Islet of Langerhans (tissue), 1 donor: ENCODE data around the gene KRT86.

Experiments used
- FAIRE-seq: peaks from one replicate; lab custom pipeline; 2011; peaks lifted over from hg19 to GRCh38; lab: Jason Lieb, UNC

Gene KRT86

DNA sequence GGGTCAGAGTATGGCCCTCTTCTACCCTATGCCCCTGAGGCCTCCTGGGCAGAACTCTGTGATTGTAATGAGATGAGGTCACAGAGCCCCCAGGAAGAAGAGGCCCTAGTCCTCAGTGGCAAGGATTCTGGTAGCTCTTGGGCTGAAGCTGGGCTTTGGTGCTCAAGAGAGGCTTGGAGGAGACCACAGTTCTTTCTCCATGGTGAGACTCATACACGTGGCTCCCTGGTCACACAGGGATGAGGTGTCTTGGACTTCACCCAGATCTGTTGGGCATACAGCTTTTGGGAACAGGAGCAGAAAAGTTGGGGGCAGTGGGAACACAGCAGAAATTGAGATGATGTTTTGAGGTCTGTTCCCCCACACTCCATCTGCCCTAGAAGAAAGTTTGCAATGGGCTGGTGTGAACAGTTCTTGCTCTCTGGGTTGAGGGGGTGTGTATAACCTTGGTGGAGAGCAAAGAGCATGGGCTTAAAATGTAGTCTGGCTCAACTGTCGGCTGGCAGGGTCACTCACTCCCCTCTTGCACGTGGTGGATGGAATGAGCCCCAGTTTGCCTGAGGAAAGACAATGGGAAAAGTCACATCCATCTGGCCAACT is at the start of gene KRT86:
TSS of gene KRT86 (plus strand) at position 125 of the 600 bp plus-strand sequence. CDS start 27,272 bp downstream, outside the sequence.
- no peak for FAIRE-seq

DNA sequence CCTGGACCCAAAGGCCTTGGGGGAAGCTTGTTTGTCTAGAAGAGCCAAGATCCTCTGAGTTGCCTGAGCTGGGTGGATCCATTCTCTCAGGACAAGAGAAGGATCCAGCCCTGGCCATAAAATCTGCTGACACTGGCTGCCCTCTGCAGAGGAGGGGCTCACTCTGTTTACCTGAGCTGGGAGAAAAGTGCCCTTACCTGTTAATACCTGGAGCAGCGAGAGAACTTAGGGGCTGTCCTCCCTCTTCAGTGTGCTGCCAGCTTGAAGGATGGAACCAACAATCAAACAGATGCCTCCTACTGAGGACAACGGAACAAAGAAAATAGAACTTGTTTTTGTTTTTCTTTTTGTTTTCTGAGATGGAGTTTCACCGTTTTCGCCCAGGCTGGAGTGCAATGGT is 48.7 kb upstream of the KRT86 start:
- no peak for FAIRE-seq

DNA sequence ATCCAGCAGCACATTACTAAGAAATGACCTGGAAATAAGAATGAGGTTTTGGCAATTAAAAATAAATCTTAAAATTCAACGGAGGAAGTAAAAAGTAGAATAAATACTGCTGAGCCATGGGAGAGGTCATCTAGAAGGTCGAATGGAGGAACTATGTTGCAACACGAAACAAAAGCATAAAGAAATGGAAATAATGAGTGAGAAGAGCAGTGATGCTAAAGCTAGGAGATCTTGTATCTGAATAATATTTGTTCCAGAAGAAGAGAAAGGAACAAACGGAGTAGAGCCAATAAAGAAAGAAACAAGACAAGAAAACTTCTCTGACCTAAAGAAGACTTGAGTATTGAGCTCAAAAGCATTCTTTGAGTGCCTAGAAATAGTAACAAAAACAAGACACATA is 48.0 kb upstream of the KRT86 start:
- FAIRE-seq: no peak

DNA sequence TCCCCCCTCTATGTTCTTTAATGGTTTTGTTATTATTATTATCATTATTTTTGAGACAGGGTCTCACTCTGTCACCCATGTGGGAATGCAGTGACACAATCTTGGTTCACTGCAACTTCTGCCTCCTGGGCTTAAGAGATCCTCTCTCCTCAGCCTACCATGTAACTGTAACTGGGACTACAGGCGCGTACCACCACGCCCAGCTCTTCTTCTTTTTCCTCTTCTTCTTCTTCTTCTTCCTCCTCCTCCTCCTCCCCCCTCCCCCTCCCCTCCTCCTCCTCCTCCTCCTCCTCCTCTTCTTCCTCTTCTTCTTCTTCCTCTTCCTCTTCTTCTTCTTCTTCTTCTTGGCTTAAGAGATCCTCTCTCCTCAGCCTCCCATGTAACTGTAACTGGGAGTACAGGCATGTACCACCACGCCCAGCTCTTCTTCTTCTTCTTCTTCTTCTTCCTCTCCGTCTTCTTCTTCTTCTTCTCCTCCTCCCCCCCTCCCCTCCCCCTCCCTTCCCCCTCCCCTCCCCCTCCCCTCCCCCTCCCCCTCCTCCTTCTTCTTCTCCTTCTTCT is 46.8 kb upstream of the KRT86 start:
- FAIRE-seq: no peak

DNA sequence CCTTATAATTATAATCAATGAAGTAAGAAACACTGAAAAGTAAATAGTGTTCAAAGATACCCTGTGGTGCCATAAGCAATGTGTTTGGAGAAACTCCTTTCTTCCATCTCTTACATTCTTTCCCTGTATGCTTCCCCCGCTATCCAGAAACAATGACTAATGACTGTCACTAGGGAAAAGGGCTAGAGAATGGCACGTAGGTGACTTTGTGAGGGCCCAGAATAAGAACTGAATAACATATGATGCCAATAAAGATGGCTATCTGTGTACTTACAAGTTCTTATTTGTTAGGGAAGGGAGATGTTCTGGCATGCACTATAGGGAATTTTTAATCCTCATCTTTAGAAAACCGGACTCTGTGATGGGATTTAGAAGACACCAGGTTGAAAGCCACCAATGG is 46.1 kb upstream of the KRT86 start:
- no peak for FAIRE-seq

DNA sequence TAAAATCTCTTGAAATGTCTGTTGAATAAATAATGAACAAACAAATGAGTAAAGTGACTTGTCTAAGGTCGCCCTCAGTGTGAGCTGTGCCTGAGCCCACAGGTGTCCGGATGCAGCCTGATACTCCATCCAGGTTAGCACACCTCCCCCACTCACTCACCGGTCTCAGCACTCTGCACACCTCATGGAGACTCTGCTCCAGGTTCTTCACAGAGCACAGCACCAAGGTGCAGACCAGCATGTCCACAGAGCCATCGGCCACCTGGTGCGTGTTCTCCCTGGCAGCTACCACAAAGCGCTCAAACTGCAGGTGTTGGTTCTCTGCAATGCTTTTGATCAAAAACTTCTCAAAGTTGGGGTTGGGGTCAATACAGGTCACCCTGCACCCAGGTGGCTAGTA is 45.5 kb upstream of the KRT86 start:
- no peak for FAIRE-seq

DNA sequence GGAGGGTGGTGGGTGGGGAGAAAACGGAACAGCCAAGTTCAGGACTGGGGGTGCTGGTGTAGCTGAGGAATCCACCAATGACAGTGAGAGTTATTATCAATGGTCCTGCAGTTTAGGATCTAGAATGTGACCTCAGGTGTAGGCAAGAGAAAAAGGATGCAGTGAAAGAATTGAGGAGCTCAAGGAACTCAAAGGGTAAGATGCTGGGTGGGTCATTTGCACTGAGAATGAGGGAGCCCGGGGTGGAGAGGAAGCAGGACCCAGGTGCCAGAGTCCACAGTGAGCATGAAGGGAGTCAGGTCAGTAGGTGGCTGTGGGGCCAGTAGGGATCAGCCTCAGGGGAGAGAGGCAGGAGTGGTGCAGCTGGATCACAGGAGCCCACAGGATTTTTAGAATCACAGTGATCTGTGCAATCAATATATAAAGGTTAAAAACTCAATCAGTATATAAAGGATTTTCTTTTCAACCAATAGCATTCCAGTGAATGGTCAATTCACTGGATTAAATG is 44.6 kb upstream of the KRT86 start:
- FAIRE-seq: no peak

DNA sequence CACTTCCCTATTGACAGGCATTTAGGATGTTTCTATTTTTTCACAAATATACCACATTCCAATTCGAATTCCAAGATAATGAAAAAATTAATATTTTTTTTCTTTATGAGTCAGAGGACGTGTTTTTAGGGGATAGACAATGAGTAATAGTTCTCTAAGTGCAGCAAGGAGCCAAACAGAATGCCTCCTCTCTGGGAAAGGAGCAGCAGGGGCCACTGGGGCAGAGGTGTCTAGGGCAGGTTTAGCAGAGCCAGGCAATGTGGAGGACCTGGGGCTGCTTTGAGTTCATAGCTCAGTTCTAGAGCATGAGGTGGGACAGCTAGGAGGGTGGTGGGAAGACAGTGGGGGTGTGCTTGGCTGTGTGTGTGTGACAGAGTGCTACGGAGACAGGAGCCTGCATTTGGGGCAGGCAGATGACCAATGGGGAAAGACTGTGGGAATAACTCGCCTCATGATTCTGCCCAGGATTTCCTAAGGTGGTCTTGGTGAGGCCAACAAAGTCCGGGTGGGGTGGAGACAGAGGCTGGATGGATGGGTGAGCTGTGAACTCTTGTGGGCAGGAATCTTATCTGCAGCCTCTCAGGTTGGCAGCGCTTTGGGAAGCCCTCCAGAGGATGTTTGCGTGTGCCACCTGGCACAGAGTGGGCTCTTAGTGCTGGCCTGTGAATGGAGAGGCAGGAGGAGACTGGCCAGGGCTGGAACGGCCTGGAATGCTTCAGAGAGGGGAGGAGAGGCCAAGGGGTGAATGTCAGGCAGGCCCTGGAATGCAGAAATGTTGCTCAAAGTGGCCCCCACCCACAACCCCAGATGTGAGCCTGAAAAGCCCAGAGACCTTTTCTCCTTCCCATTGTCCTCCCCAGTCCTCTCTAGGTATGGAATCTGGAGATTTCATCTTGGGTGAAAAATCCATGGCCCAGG is 43.8 kb upstream of the KRT86 start:
- no peak for FAIRE-seq

DNA sequence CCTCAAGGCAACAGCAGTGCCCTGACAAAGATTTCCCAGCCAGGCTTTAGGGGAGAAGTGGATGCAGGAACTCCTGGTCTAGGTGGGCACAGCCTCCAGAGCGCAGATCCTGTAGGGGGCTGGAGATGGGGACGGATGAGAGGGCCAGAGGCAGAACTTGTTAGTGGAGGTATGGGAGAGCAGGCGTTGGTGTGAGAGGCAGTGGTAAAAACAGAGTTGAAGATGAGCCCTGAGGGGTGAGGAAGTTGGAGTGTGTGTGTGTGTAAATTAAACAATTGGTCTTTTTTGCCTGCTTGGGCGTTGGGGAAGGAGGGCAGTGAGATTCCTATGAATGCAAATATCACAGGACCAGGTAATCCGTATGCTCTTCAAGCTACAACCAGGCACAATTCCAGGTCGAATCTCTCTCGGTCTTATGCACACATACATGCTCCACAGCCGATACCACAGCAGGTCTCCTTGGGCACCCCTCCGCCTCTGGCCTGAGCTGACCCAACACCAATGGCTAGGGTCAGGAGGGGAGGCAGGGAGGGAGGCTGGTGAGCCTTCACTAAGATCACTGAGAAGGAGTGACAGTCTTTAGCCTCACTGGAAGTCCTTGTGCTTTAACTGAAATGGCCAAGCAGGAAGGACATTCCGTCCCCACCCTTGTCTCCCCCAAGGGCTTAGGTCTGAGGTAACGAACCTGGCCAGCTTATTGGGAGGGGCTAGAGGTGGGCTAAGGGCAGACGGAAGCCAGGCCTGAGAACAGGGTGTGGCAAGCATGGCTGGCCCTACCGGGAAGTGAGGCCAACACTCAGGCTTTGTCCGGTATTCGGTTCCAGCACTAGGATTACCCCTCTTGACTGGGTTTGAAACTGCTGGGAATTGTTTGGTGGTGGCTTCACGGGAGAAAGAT is 42.9 kb upstream of the KRT86 start:
- no peak for FAIRE-seq

DNA sequence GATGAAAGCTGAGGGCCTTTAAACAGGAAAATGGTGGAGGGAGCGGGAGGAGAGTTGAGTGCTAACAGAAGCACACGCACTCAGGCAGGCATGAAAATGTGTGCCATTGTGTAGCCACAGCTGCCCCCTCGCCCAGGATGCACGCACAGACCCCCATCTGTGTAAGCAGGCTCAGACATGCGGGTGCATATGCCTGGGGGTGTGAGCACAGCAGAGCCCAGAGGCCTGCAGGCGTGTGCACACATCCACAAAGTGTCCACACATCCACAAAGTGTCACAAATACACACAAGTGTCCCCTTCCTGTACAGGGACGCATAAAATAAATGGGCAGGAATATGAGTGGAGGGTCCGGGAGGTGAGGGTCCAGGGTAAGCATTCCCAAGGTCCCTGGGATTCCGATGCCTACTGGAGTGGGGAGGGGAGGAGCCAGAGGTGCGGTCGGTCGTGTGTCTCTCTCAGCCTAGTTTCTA is 42.2 kb upstream of the KRT86 start:
- FAIRE-seq: no peak

DNA sequence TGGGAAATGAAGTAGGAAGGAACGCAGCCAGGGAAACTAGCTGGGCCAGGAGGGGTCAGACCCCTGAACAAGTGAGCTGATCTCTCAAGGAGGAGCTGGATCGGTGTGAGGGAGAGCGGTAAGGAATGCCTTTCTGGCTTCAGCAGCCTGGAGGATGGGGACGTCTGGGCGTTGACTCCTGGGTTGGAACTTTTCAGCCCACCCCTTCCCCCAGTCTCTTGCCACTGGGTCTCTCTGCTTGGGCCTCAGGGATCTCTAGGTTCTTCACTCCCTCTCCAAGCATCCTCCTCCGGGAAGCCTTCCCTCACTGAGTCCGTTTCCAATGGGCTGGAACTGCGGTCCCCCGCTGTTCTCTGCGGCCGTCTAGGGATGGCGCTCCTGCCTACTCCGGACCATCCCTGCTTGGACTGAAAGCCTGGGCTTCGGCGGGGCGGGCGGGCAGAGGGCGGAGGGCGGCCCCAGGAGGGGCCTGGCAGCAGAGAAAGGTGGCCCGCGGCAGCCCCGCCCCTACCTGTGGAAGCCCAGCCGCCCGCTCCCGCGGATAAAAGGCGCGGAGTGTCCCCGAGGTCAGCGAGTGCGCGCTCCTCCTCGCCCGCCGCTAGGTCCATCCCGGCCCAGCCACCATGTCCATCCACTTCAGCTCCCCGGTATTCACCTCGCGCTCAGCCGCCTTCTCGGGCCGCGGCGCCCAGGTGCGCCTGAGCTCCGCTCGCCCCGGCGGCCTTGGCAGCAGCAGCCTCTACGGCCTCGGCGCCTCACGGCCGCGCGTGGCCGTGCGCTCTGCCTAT is 41.6 kb upstream of the KRT86 start, which contains the start of gene KRT7:
TSS of gene KRT7 (plus strand) at position 570 of the 788 bp plus-strand sequence. CDS start at position 624, 54 bp downstream.
- FAIRE-seq: no peak

DNA sequence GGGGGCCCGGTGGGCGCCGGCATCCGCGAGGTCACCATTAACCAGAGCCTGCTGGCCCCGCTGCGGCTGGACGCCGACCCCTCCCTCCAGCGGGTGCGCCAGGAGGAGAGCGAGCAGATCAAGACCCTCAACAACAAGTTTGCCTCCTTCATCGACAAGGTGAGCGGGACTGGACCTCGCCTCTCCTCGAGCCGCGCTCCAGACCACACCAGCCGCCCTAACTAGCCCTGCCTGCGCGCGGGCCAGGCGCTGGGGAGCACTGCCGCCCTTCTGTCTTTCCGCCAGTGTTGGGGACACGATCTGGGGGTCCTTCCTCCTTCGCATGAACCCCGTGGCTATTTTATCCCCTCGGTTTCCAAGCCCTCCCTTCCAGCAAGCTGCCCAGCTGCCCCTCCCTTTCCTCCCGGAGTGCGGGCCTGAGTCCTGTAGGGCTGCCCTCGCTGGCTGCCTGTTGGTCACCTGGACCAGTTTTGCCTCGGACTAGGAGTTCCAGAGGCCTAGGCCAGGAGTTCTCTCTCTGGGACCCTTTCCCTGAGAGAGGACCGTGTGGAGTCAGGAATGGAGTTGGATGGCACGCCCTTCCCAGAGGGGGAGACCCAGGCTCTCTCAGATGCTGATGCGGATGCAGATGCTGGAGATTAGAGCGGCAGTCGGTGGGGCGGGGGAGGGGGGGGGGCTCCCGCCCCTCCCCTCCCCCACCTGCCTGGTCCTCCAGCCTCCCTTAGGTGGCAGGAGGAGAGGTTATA is 40.8 kb upstream of the KRT86 start:
- no peak for FAIRE-seq

DNA sequence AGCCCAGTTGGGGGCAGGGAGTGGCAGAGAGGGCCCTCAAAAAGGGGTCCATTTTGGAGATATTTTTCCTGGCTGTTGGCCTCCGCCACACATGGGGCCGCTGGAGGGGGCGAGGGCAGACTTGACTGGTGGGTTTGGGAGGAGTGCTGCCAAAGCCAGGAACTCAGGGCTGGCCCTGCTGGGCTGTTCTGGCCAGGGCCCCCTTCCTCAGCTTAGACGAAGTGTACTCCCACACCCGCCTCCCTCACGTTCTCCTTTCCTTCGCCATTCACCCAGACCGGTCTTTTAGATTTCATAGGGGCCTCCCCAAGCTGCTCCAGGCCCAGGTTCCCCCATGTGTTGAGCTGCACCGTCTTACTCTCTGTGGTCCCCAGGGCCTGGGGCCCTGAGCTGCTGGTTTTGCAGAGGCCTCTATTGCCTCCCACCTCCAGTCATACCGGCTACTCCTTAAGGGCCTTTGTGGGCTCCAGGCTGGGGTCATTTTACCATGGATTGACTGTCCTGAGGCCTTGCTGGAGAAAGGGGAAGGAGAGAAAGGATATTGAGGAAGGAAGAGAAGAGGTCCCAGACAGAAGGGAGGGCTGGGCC is 40.1 kb upstream of the KRT86 start:
- FAIRE-seq: no peak

DNA sequence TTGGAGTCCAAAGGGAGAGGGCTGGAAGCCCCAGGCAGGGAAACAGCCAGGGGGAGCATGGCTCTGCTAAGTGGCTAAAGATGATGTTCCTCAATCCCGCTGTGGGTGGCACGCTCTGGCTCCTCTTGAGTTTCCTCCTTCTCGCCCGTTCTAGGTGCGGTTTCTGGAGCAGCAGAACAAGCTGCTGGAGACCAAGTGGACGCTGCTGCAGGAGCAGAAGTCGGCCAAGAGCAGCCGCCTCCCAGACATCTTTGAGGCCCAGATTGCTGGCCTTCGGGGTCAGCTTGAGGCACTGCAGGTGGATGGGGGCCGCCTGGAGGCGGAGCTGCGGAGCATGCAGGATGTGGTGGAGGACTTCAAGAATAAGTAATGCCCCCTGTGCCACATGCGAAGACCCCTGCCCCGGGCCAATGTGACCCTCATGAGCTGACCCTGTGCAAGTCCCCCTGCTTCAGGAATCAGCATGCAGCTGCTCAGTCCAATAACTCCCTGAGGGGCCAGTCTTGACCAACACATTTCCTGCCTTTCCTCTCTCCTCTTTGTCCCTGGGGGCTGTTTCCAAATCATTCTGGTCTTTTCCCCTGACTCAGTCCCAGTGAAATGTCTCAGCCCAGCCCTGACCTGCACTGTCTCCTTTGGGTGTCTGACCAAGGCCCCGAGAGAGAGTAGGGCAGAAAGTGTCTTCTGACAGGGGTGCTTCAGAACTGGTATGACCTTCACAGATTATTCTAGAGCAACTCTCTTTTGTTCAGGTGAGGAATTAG is 39.3 kb upstream of the KRT86 start:
- no peak for FAIRE-seq

DNA sequence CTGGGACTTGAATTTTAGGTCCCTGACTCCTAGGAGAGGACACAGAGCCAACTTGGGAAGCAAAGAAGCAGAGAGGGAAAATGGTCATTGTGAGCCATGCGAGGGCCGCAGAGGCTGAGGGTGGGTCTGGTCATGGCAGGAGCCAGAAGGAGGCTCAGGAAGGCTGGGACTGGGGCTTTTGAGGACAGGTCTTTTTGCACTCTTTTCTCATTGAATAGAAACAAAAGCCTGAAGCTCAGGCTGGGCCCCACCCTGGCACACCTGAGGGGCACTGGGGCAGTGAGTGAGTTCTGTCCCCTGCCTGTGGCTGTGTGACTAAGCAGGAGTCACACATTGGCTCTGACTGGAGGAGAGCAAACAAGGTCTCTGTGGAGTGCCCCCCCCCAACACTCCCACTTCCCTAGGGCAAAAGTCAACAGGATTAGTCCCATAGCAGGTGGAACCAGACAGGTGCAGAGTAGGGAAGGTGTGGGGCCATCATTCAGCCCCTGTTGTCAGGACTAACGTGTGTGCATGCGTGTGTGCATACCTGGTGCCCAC is 38.6 kb upstream of the KRT86 start:
- FAIRE-seq: no peak

DNA sequence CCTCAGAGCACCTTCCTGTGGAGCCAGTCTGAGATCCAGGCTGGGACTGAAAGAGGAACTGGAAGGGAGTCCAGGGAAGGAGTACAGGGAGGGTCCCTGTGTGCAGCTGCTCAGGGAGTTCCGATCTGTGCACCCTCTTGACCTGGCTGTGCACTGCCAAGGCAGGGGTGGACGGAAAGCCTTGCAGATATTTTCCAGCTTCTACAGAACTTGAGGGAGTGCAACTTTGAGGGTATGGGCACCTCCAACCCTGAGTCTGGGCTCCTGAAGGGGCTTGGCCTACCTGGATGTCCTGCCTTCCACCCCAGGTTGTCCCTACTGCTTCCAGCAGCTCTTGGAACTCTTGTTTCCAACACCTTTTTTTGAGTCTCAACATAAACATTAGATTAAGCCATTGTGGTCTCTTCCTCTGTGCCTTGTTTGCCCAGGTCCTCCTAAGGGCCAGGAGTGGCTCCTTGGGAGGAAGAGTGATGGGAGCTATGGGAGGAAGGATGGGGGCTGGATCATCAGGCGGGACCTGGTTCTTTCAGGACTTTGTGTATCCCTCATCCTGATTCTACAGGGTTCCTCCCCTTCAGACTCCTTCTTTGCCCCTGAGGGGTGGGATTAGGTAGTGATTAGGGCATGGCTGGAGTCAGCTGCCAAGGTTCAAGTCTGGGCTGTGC is 37.9 kb upstream of the KRT86 start:
- FAIRE-seq: no peak

DNA sequence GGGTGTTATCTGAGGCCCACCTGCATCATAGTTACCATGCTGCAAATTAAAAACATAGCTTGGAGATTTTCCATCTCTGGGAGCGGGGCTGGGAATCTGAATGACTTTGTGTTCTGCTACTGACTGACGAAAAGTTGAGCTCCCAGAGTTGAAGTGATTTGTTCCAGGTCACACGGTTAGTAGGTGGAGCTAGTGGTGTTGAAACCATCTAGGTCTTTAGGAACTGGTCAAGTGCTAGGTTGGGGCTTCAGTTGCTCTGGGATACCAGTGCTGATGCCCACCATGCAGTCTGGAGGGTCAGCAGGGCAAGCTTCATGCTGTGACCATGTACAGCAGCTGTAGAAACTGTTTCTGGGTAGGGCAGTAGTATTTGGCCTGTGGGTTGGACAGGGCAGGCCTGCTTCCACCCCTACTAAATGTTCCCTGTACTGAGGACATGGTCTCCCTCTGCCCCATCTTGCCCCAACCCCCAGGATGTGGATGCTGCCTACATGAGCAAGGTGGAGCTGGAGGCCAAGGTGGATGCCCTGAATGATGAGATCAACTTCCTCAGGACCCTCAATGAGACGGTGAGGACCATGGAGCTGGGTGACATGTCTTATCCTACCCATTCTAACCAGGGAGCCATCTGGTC is 36.1 kb upstream of the KRT86 start:
- no peak for FAIRE-seq
